ENCODE results near the gene ARID3C.

DNA sequence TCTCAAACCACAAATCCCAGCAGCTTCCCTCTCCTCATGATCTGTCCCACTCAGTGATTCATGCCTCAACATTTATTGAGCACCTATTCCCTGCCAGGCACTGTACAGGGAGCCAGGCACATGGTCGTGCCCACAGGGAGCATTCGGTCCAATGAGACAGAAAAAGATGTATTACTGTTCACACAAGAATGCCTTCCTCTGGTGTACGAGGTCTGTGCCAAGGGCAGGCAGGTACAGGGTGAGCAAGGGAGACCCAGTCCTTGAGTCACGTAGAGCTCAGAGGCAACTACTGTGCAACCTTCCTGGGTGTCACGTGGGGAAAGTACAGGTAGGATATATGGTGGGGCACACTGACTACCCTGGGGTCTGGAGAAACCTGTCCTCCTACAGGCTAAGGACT lies 43.9 kb downstream of the ARID3C start:
- no peak for TF ChIP-seq NFRKB (IDR thresholded peaks at IDR 0.05)
- no peak for TF ChIP-seq SUZ12 (IDR thresholded peaks at IDR 0.05)
- TF ChIP-seq, protein P1, sequence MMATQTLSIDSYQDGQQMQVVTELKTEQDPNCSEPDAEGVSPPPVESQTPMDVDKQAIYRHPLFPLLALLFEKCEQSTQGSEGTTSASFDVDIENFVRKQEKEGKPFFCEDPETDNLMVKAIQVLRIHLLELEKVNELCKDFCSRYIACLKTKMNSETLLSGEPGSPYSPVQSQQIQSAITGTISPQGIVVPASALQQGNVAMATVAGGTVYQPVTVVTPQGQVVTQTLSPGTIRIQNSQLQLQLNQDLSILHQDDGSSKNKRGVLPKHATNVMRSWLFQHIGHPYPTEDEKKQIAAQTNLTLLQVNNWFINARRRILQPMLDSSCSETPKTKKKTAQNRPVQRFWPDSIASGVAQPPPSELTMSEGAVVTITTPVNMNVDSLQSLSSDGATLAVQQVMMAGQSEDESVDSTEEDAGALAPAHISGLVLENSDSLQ (IDR thresholded peaks at IDR 0.05): no peak
- no peak for TF ChIP-seq FOXA1 (IDR thresholded peaks at IDR 0.05)
- TF ChIP-seq ARNT (IDR thresholded peaks at IDR 0.05): no peak

Data from HEK293T (cell line).